Ishikawa (cell line): Measurements from ENCODE around the gene NAT8.

Source experiments
- CEBPB ChIP-seq: IDR thresholded peaks from 2 replicates; pipeline ENCODE4 v1.6.1; 2012
- CREB1 ChIP-seq: IDR thresholded peaks from 2 replicates; pipeline ENCODE4 v1.6.1; 2012; ENCODE audit warnings: low read depth
- EGR1 ChIP-seq: IDR thresholded peaks from 2 replicates; pipeline ENCODE4 v1.6.1; 2012
- EP300 ChIP-seq: IDR thresholded peaks from 2 replicates; pipeline ENCODE4 v1.6.1; 2012; ENCODE audit warnings: borderline replicate concordance
- FOXM1 ChIP-seq: IDR thresholded peaks from 2 replicates; pipeline ENCODE4 v1.6.1; 2012; ENCODE audit warnings: low read depth, borderline replicate concordance
- MAX ChIP-seq: IDR thresholded peaks from 2 replicates; pipeline ENCODE4 v1.6.1; 2012
- NFIC ChIP-seq: IDR thresholded peaks from 2 replicates; pipeline ENCODE4 v1.6.1; 2012
- RAD21 ChIP-seq: IDR thresholded peaks from 2 replicates; pipeline ENCODE4 v1.6.1; 2012; ENCODE audit warnings: low read depth
- REST ChIP-seq: IDR thresholded peaks from 2 replicates; pipeline ENCODE4 v1.6.1; 2012; ENCODE audit warnings: low read depth, mild to moderate bottlenecking
- TAF1 ChIP-seq: IDR thresholded peaks from 2 replicates; pipeline ENCODE4 v1.6.1; 2012; ENCODE audit warnings: low read depth, mild to moderate bottlenecking
- TCF12 ChIP-seq: IDR thresholded peaks from 2 replicates; pipeline ENCODE4 v1.6.1; 2012; ENCODE audit warnings: low read depth
- TEAD4 ChIP-seq: IDR thresholded peaks from 2 replicates; pipeline ENCODE4 v1.6.1; 2012
- USF1 ChIP-seq: IDR thresholded peaks from 2 replicates; pipeline ENCODE4 v1.6.1; 2012
- YY1 ChIP-seq: IDR thresholded peaks from 2 replicates; pipeline ENCODE4 v1.6.1; 2012; ENCODE audit warnings: low read depth
- ZBTB7A ChIP-seq: IDR thresholded peaks from 2 replicates; pipeline ENCODE4 v1.6.1; 2012; ENCODE audit warnings: low read depth

NAT8 gene, protein sequence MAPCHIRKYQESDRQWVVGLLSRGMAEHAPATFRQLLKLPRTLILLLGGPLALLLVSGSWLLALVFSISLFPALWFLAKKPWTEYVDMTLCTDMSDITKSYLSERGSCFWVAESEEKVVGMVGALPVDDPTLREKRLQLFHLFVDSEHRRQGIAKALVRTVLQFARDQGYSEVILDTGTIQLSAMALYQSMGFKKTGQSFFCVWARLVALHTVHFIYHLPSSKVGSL

GRCh38 chr2:73642338-73643018 is at the start of gene NAT8:
NAT8 (minus strand) TSS chr2:73642422; CDS start chr2:73641628, 794 bp downstream.
- TF ChIP-seq CEBPB: no peak

DNA sequence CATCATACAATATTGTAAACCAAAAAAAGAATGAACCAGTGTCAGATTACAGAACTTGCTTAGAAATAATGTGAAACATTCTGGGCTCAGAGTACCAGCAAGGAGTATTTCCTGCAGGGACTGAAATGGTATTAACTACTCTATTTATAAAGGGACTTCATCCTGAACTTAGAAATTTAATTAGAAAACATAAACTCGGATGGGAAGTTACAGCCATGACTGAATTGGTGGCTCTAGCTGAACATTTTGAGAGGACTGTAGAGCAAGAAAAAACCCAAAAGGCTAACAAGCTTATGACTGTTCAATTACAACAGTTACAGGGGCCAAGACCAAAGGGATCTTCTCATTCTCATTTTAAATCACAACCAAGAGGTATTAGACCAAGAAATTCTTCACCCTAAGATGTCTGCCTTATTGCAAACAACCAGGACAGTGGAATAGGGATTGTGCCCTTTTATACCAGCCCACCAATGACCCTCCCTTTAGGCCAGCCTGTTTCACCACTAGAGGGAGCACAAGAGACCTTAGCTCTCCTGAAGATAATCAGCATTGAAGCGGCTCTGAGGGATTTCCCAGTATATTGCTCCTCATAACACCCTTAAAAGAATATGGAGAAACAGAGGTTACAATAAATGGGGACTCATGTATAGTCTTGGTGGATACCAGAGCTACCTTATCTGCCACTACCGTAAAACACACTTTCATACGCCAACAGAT is 48.3 kb upstream of the NAT8 start:
- TF ChIP-seq RAD21: peak; percentile 34; the same call in 1 of the 2 replicates

DNA sequence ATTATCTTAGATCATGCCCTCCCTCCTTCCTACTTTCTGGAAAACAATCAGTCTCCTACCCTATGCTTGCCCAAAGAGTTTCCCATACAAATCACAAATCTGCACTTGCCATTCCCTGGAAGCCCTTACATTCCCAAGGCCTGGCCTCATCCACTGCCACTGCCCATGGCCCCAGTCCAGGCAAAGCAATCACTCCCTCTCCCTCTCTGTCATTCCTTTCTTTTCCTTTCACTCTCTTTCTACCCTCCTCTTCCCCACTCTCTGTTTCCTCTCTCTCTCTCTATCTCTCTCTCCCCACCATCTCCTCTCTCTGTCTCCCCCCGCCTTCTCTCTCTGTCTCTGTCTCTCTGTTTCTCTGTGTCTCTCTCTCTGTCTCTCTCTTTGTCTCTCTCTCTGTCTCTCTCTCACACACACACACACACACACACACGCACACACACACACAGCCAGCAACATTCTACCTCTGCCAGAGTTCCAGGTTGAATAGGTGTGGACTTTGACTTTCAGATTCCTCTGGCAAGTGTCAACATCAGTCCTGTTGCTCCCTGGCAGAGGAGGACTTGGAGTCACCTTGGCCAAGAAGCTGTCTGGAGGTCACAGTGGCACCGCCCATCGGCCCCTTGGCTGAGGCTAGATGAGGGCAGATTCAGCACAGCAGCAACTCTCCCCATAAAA is 43.7 kb upstream of the NAT8 start:
- TF ChIP-seq RAD21 (no peak), REST (no peak), EGR1 (no peak), USF1 (no peak), EP300 (no peak), TEAD4 (no peak), TCF12 (no peak), YY1 (no peak), NFIC (no peak), TAF1 (no peak), ZBTB7A (no peak), FOXM1 (no peak), MAX (no peak), CEBPB (no peak), CREB1 (no peak)

DNA sequence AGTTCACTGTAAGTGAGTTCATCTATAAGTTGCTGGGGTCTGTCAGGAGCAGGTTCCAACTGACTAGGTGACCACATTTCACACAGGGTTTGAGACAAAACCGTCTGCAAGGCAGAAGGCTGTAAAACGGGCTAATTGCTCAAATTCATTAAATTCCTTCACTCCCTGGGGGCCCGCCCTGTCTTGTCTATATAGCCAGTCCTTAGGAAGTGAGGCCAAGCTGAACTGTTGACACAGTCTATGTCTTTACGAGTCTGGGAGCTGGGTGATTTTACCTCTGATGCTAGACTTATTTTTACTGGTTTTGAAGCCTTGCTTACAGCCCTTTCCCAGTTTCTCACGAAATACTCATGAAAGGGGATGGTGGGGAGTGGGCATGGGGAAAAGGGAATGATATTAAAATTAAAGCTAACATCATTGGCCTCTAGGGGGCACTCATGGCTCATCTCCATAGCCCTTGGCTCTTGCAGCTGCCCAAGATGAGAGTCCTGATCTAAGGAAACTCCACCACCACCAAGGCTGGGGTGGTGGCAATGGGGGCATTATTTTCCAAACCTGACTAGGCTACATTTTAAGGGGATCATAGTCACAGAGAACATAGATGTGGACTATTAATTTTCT is 37.8 kb upstream of the NAT8 start:
- TF ChIP-seq RAD21: peak; percentile 68

GRCh38 chr2:73654175-73654574 is 12.0 kb upstream of the NAT8 start:
- no peak for TF ChIP-seq TAF1

GRCh38 chr2:73652348-73652747 is 10.1 kb upstream of the NAT8 start:
- TF ChIP-seq CEBPB (no peak), NFIC (no peak), TAF1 (no peak), USF1 (no peak), REST (no peak), EGR1 (no peak), MAX (no peak), EP300 (no peak), YY1 (no peak)
